Vagina (tissue), 2 donors: Measurements from ENCODE around the gene SLC25A26. TPM values are rescaled to one million over a fixed set of nuclear protein-coding genes. Genes with fewer than 3 reads are reported as not detected.

Source experiments
- DNase-seq, 2 donors: peaks; one replicate each; pipeline ENCODE4 v3.0.0-alpha.2; 2017; ENCODE audit errors: extremely low spot score in 2 of 2
- H3K27ac ChIP-seq: fragments of 200-600 bp; sonication (generic); one replicate; pipeline ENCODE4 v1.5.1; 2019
- H3K27me3 ChIP-seq: fragments of 200-600 bp; sonication (generic); one replicate; pipeline ENCODE4 v1.5.1; 2019
- H3K36me3 ChIP-seq, 2 donors: fragments of 200-600 bp; sonication (generic); one replicate each; pipeline ENCODE4 v1.5.1; 2017 to 2019
- H3K4me1 ChIP-seq: fragments of 200-600 bp; sonication (generic); one replicate; pipeline ENCODE4 v1.5.1; 2019
- H3K4me3 ChIP-seq, 2 donors: fragments of 200-600 bp; sonication (generic); 1 replicate in 1 of 2; 2 replicates in 1 of 2; pipeline ENCODE4 v1.5.1; 2016 to 2019
- H3K9me3 ChIP-seq: fragments of 200-600 bp; sonication (generic); one replicate; pipeline ENCODE4 v1.5.1; 2019
- CTCF ChIP-seq, 3 experiments: fragments of 450-650 bp in 2 of 3; fragments of 200-600 bp in 1 of 3; sonication (generic) in 1 of 3; IDR thresholded peaks; one replicate each; pipeline ENCODE4 v1.5.1; 2017 to 2019; ENCODE audit warnings: antibody characterized with exemption in 3 of 3, mild to moderate bottlenecking in 2 of 3, moderate library complexity in 2 of 3
- POLR2A ChIP-seq, 2 donors: fragments of 450-650 bp; IDR thresholded peaks; one replicate each; pipeline ENCODE4 v1.6.1; 2017; ENCODE audit warnings: antibody characterized with exemption in 2 of 2, mild to moderate bottlenecking in 2 of 2, moderate library complexity in 2 of 2
- POLR2AphosphoS5 ChIP-seq, 2 donors: sonication (generic); formaldehyde crosslinking; IDR thresholded peaks; one replicate each; pipeline ENCODE4 v1.9.0; 2017; ENCODE audit warnings: antibody characterized with exemption in 2 of 2, mild to moderate bottlenecking in 2 of 2, low read depth in 1 of 2; ENCODE audit not compliant: insufficient read depth in 1 of 2
- intact Hi-C: fragments of 100-400 bp; cut with DNase I; formaldehyde crosslinking; loops from one replicate; pipeline ENCODE4 v1.15.1; 2023
- total RNA-seq: library from RNA; depleted of rRNA; stranded (reverse); fragments of >200 nt; gene quantifications from one replicate; pipeline ENCODE4 v1.2.3, GENCODE V29; 2016

SLC25A26 gene
- total RNA-seq, 1 donor from 2014 or later: 21.6 TPM

DNA sequence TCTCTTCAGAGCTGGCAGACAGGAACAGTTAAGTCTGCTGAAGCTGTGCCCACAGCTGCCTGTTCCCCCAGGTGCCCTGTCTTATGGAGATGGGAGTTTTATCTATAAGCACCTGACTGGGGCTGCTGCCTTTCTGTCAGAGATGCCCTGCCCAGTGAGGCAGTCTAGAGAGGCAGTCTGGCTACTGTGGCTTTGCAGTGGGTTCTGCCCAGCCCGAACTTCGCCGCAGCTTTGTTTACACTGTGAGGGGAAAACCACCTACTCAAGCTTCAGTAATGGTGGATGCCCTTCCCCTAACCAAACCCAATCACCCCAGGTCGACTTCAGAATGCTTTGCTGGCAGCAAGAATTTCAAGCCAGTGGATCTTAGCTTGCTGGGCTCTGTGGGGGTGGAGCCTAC is 91.2 kb downstream of the SLC25A26 start:
- Histone ChIP-seq H3K27me3 (no peaks in the 10 kb centered on the region), H3K4me3 (no peak overlapping the region), H3K27ac (no peak overlapping the region), H3K4me1 (no peaks in the 10 kb centered on the region), H3K9me3 (no peaks in the 10 kb centered on the region), H3K36me3 (no peaks in the 10 kb centered on the region)
- no peak for DNase-seq
- TF ChIP-seq CTCF (IDR thresholded peaks at IDR 0.05): no peak
- no peak for TF ChIP-seq POLR2A (IDR thresholded peaks at IDR 0.05)
- no peak for TF ChIP-seq POLR2AphosphoS5 (IDR thresholded peaks at IDR 0.05; ENCODE audit: insufficient read depth in 1 of 2, low read depth in 1 of 2)
- intact Hi-C loops: no loop called here

- no peaks in the 10 kb centered on the region for H3K4me1 ChIP-seq
- no peak for DNase-seq
- H3K9me3 ChIP-seq: no peaks in the 10 kb centered on the region
- intact Hi-C loops: no loop called here
- no peak overlapping the region for H3K27ac ChIP-seq
- no peaks in the 10 kb centered on the region for H3K27me3 ChIP-seq
- H3K4me3 ChIP-seq: no peak overlapping the region
- H3K36me3 ChIP-seq: no peaks in the 10 kb centered on the region
- TF ChIP-seq POLR2A (IDR thresholded peaks at IDR 0.05): no peak
- no peak for TF ChIP-seq CTCF (IDR thresholded peaks at IDR 0.05)
- TF ChIP-seq POLR2AphosphoS5 (IDR thresholded peaks at IDR 0.05; ENCODE audit: insufficient read depth in 1 of 2, low read depth in 1 of 2): no peak
These were observed 93.7 kb downstream of the SLC25A26 start for GRCh38 chr3:66314455-66314854.

DNA sequence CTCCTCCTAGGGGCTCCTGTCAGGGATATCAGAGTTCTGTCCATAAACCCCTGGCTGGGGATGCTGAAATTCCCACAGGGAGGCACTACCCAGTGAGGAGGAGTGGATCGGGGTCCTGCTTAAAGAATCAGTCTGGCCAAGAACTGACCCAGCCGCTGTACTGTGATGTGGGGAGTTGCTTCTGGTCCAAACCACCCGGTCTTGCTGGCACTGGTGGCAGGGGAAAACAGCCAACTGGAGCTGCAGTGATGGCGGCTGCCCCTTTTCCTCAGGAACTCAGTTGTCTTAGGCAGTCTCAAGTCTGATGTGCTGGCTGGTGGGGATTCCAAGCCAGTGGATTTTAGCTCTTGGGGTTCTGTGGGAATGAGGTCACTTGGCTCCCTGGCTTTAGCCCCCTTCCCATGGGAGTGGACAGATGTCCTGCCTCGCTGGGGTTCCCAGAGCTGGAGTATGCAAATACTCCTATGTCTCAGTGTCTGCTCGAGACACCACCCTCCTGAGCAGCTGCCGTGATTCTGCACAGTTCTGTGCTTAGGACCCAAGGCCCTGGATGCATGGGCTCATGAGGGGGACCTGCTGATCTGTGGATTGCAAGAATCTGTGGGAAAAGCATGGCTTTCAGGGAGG is 97.1 kb downstream of the SLC25A26 start:
- intact Hi-C loops: no loop called here
- no peaks in the 10 kb centered on the region for H3K36me3 ChIP-seq
- no peak for DNase-seq
- TF ChIP-seq CTCF (IDR thresholded peaks at IDR 0.05) (no peak), POLR2AphosphoS5 (IDR thresholded peaks at IDR 0.05; ENCODE audit: insufficient read depth in 1 of 2, low read depth in 1 of 2) (no peak), POLR2A (IDR thresholded peaks at IDR 0.05) (no peak)
- H3K27me3 ChIP-seq: no peaks in the 10 kb centered on the region
- H3K9me3 ChIP-seq: no peaks in the 10 kb centered on the region
- H3K4me3 ChIP-seq: no peak overlapping the region
- no peaks in the 10 kb centered on the region for H3K4me1 ChIP-seq
- H3K27ac ChIP-seq: no peak overlapping the region

- H3K4me3 ChIP-seq: no peak overlapping the region
- intact Hi-C loops: no loop called here
- H3K36me3 ChIP-seq: no peaks in the 10 kb centered on the region
- no peak for TF ChIP-seq POLR2A (IDR thresholded peaks at IDR 0.05)
- no peak for TF ChIP-seq CTCF (IDR thresholded peaks at IDR 0.05)
- no peak for TF ChIP-seq POLR2AphosphoS5 (IDR thresholded peaks at IDR 0.05; ENCODE audit: insufficient read depth in 1 of 2, low read depth in 1 of 2)
- peaks cover 15% of the 10 kb centered on the region for H3K4me1 ChIP-seq
- no peak for DNase-seq
- no peaks in the 10 kb centered on the region for H3K27me3 ChIP-seq
- no peak overlapping the region for H3K27ac ChIP-seq
- H3K9me3 ChIP-seq: no peaks in the 10 kb centered on the region
These were observed 99.6 kb downstream of the SLC25A26 start for GRCh38 chr3:66320390-66320789.

GRCh38 chr3:66322436-66322835 is 101.6 kb downstream of the SLC25A26 start:
- no peak overlapping the region for H3K4me3 ChIP-seq
- H3K9me3 ChIP-seq: no peaks in the 10 kb centered on the region
- no peak for DNase-seq
- H3K36me3 ChIP-seq: no peaks in the 10 kb centered on the region
- TF ChIP-seq POLR2AphosphoS5 (IDR thresholded peaks at IDR 0.05; ENCODE audit: insufficient read depth in 1 of 2, low read depth in 1 of 2) (no peak), POLR2A (IDR thresholded peaks at IDR 0.05) (no peak), CTCF (IDR thresholded peaks at IDR 0.05) (no peak)
- H3K27me3 ChIP-seq: no peaks in the 10 kb centered on the region
- H3K27ac ChIP-seq: no peak overlapping the region
- peaks cover 15% of the 10 kb centered on the region for H3K4me1 ChIP-seq
- intact Hi-C loops: no loop called here
